Lower leg skin (tissue), 4 donors: Measurements from ENCODE around the gene ME1. TPM values are rescaled to one million over a fixed set of nuclear protein-coding genes. Genes with fewer than 3 reads are reported as not detected.

ENCODE experiments used
- DNase-seq, 2 donors: peaks; one replicate each; pipeline ENCODE4 v3.0.0-alpha.2; 2019; ENCODE audit warnings: low spot score in 2 of 2
- H3K4me3 ChIP-seq: fragments of 200-600 bp; sonication (generic); 2 replicates; pipeline ENCODE4 v1.5.1; 2017; ENCODE audit warnings: mild to moderate bottlenecking, low read depth; ENCODE audit not compliant: poor library complexity, severe bottlenecking
- POLR2A ChIP-seq, 2 donors: fragments of 450-650 bp; IDR thresholded peaks; one replicate each; pipeline ENCODE4 v1.6.1; 2016 to 2017; ENCODE audit warnings: antibody characterized with exemption in 2 of 2, mild to moderate bottlenecking in 1 of 2, moderate library complexity in 1 of 2
- WGBS, 2 donors: methylation state at CpG; one replicate each; pipeline ENCODE4 v1.1.5; 2018; 5-methylcytosine and 5-hydroxymethylcytosine counted together
- intact Hi-C: fragments of 100-400 bp; cut with DNase I; formaldehyde crosslinking; loops from one replicate; pipeline ENCODE4 v1.15.0; 2023; ENCODE audit warnings: low total_unique reads
- total RNA-seq, 4 donors: library from RNA; depleted of rRNA; stranded (reverse); fragments of >200 nt; gene quantifications; one replicate each; pipeline ENCODE4 v1.1.0, GENCODE V29; 2016
- TF ChIP-seq, protein P1 (sequence below), 3 donors: fragments of 450-650 bp; IDR thresholded peaks; one replicate each; pipeline ENCODE4 v1.5.1; 2016; ENCODE audit warnings: antibody characterized with exemption in 3 of 3, mild to moderate bottlenecking in 3 of 3, moderate library complexity in 2 of 3

Gene ME1
- total RNA-seq, 4 donors from 2014 or later, result 17.3 to 55.0 (median 20.8) TPM

DNA sequence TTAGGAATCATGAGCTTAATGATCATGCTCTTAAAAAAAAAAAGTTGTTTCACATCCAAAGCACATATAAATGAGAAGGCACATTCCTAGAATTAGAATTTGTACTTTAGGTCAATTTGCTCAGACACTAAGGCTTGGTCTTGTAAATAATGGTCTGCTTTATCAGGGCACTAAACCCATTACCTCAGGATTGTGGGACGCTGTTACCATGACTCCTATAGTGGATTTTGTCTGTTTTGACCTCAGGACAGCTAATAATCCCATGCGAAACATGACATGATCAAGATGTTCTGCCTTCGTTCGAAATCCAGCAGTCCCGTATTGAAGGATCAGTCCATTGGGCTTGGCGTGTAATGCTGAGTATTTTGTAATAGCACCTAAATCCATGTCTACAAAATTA lies 240.2 kb downstream of the ME1 start:
- WGBS, 2 donors, result 93% methylated on average over 6 of the region's 6 CpGs
- no peak for TF ChIP-seq POLR2A (IDR thresholded peaks at IDR 0.05)
- TF ChIP-seq, protein P1, sequence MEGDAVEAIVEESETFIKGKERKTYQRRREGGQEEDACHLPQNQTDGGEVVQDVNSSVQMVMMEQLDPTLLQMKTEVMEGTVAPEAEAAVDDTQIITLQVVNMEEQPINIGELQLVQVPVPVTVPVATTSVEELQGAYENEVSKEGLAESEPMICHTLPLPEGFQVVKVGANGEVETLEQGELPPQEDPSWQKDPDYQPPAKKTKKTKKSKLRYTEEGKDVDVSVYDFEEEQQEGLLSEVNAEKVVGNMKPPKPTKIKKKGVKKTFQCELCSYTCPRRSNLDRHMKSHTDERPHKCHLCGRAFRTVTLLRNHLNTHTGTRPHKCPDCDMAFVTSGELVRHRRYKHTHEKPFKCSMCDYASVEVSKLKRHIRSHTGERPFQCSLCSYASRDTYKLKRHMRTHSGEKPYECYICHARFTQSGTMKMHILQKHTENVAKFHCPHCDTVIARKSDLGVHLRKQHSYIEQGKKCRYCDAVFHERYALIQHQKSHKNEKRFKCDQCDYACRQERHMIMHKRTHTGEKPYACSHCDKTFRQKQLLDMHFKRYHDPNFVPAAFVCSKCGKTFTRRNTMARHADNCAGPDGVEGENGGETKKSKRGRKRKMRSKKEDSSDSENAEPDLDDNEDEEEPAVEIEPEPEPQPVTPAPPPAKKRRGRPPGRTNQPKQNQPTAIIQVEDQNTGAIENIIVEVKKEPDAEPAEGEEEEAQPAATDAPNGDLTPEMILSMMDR (IDR thresholded peaks at IDR 0.05), result no peak
- no peak overlapping the region for H3K4me3 ChIP-seq
- no peak for DNase-seq
- intact Hi-C loops, result no loop called here

DNA sequence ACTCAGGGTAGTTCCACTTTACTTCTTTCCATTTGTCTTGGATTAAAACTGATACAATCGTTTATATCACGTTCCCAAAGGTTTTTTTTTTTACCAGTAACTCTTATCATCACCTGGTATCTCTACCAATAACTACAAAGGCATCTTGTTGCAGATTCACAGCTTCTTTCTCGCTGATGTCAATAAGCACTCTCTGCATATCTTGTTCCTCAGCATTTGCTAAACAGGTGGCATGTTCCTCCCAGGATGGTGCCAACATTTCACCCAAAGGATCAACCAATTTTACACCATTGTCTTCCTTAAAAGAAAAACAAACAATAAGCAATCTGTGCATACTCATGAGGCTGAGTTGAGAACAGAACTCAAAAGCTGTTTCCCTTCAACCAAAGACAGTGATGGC lies 242.3 kb downstream of the ME1 start:
- no peak for DNase-seq
- no peak overlapping the region for H3K4me3 ChIP-seq
- WGBS, 2 donors, result 56 to 68% methylated on average over 3 of the region's 3 CpGs
- TF ChIP-seq POLR2A (IDR thresholded peaks at IDR 0.05), result no peak
- TF ChIP-seq, protein P1 (IDR thresholded peaks at IDR 0.05), result no peak
- intact Hi-C loops, result no loop called here

DNA sequence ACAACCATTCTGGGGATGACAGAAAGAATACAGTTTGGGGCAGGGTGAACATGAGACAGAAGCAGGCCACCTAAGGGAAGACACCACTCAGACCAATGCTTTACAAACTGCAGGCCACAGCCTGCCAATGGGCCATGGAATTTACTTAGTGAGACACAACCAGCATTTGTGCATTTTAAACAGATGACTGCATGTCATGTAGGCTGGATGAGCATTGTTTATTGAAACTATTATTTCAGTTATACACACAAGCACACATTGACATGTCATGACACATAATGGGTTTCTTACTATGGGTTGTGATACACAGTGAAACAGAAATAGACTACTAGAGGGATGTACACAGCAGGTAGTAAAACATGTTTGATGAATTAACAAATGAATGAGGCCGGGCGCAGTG lies 245.8 kb downstream of the ME1 start:
- TF ChIP-seq POLR2A (IDR thresholded peaks at IDR 0.05), result no peak
- TF ChIP-seq, protein P1 (IDR thresholded peaks at IDR 0.05), result no peak
- intact Hi-C loops, result no loop called here
- WGBS, 2 donors, result 98 to 100% methylated on average over 2 of the region's 2 CpGs
- DNase-seq, result no peak
- no peak overlapping the region for H3K4me3 ChIP-seq

DNA sequence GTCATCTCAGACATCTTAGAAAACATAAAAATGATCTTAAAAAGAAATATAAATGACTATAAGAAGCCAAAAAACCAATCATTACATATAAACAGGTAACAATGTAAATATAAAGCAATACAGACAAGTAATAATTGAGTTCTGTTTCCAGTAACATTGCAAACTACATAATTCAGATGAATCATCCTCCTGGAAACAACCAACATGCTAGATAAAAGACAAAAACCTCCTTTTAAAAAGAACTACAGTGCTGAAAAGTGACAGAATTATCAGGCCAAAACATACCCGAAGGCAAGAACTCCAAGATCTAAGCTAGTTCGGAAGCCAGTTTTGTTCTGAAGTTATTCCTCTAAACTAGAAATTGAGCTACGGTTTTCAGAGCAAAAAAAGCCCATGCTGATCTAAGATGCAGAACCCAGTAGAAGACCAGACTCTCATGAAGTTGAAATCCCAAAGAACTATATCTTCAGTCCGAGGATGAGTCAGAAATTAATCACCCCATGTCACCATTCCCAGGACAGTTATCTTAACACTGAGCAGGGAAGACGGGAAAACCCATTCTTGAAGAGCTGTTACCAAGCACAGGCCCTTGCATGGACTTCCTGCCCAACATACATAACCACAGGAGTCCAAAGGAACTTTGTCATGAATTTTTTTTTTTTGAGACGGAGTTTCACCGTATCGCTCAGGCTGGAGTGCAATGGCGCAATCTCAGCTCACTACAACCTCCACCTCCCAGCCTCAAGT lies 247.6 kb downstream of the ME1 start:
- no peak overlapping the region for H3K4me3 ChIP-seq
- TF ChIP-seq POLR2A (IDR thresholded peaks at IDR 0.05), result no peak
- TF ChIP-seq, protein P1 (IDR thresholded peaks at IDR 0.05), result no peak
- DNase-seq, result no peak
- intact Hi-C loops, result no loop called here
- WGBS, 2 donors, result 76 to 80% methylated on average over 9 of the region's 9 CpGs

- no peak for TF ChIP-seq POLR2A (IDR thresholded peaks at IDR 0.05)
- TF ChIP-seq, protein P1 (IDR thresholded peaks at IDR 0.05), result no peak
- no peak for DNase-seq
- no peak overlapping the region for H3K4me3 ChIP-seq
- WGBS, 2 donors, result 85 to 88% methylated on average over 1 of the region's 1 CpG
- intact Hi-C loops, result no loop called here
Measured at GRCh38 chr6:83182114-83182513, 248.7 kb downstream of the ME1 start.

DNA sequence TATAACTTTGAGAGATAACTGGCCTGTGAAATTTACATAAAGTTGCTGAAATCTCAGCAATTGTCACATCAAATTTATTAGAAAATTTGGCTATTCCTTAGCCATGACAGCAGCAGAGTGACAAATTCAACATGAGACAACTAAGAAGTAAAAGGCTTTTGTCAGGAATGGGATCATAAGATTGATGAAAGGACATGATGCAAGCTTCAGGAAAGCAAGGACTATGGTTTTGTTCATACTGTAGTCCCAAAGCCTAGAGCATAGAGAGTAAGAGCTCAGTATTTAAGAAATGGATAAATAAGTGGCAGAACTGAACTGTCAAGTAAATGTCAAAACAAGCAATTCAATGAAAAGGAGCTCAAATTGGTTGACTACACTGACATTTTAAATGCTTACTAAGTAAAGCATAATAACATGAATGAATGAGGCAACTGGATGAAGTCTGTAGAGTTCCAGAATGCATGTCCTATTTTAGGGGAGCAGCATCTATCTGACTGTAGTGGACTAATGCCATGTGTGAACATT lies 250.4 kb downstream of the ME1 start:
- intact Hi-C loops, result no loop called here
- TF ChIP-seq, protein P1 (IDR thresholded peaks at IDR 0.05), result no peak
- no peak for TF ChIP-seq POLR2A (IDR thresholded peaks at IDR 0.05)
- H3K4me3 ChIP-seq, result no peak overlapping the region
- no peak for DNase-seq
